Transverse colon (tissue), 4 donors: ENCODE results near the gene KRT1. TPM values are rescaled to one million over a fixed set of nuclear protein-coding genes. Genes with fewer than 3 reads are reported as not detected.

Source experiments
- DNase-seq: peaks from one replicate; pipeline ENCODE4 v3.0.0-alpha.2; 2019
- H3K27ac ChIP-seq, 4 donors: fragments of 200-600 bp; sonication (generic); 2 replicates each; pipeline ENCODE4 v1.5.1; 2016 to 2018; ENCODE audit warnings: inconsistent platforms in 4 of 4
- H3K27me3 ChIP-seq: fragments of 200-600 bp; sonication (generic); 2 replicates; pipeline ENCODE4 v1.5.1; 2017; ENCODE audit warnings: inconsistent platforms
- H3K36me3 ChIP-seq, 4 donors: fragments of 200-600 bp; sonication (generic); 2 replicates each; pipeline ENCODE4 v1.5.1; 2017 to 2019; ENCODE audit warnings: inconsistent platforms in 4 of 4
- H3K4me1 ChIP-seq, 4 donors: fragments of 200-600 bp; sonication (generic); 2 replicates each; pipeline ENCODE4 v1.5.1; 2017 to 2020; ENCODE audit warnings: inconsistent platforms in 4 of 4
- H3K4me3 ChIP-seq, 4 donors: fragments of 200-600 bp; sonication (generic); 1 replicate in 1 of 4; 2 replicates in 3 of 4; pipeline versions ENCODE4 v1.5.1 to v1.6.1; 2017 to 2019; ENCODE audit warnings: inconsistent platforms in 4 of 4
- H3K9me3 ChIP-seq, 2 donors: fragments of 200-600 bp; sonication (generic); 2 replicates each; pipeline ENCODE4 v1.5.1; 2017 to 2019; ENCODE audit warnings: inconsistent platforms in 2 of 2
- CTCF ChIP-seq, 5 experiments: fragments of 200-600 bp in 3 of 5; fragments of 450-650 bp in 2 of 5; sonication (generic) in 3 of 5; IDR thresholded peaks; 1 replicate in 2 of 5; 2 replicates in 3 of 5; pipeline ENCODE4 v1.5.1; 2016 to 2017; ENCODE audit warnings: antibody characterized with exemption in 5 of 5, inconsistent platforms in 3 of 5, mild to moderate bottlenecking in 2 of 5, moderate library complexity in 1 of 5
- EP300 ChIP-seq: sonication (generic); formaldehyde crosslinking; IDR thresholded peaks from one replicate; pipeline ENCODE4 v1.6.1; 2017; ENCODE audit warnings: antibody characterized with exemption, low read depth
- POLR2A ChIP-seq: fragments of 450-650 bp; IDR thresholded peaks from one replicate; pipeline ENCODE4 v1.6.1; 2016; ENCODE audit warnings: antibody characterized with exemption, mild to moderate bottlenecking, moderate library complexity
- POLR2AphosphoS5 ChIP-seq, 3 donors: sonication (generic); formaldehyde crosslinking; IDR thresholded peaks; one replicate each; pipeline ENCODE4 v1.6.1; 2016; ENCODE audit warnings: antibody characterized with exemption in 3 of 3
- WGBS, 2 donors: methylation state at CpG; one replicate each; pipeline ENCODE4 v1.1.5; 2018; ENCODE audit warnings: low coverage in 1 of 2; 5-methylcytosine and 5-hydroxymethylcytosine counted together
- in situ Hi-C, 4 donors: fragments of 200-750 bp; cut with MboI; loops; one replicate each; pipeline versions ENCODE4 v1.15.0 to v1.15.1; 2017; ENCODE audit warnings: low sequenced_read_pairs in 3 of 4, low pct_ligation_motif_present in 1 of 4, low pct_unique_long_range_greater_than_20kb in 1 of 4
- intact Hi-C: fragments of 100-400 bp; cut with DNase I; formaldehyde crosslinking; loops from one replicate; pipeline ENCODE4 v1.15.1; 2023; ENCODE audit warnings: low total_unique reads
- total RNA-seq, 4 donors: library from RNA; depleted of rRNA; stranded (reverse); fragments of >200 nt; gene quantifications; one replicate each; pipeline ENCODE4 v1.1.0, GENCODE V29; 2016

The KRT1 gene
- total RNA-seq, 4 donors from 2014 or later: not detected

- no peak for DNase-seq
- H3K27me3 ChIP-seq: peaks cover 13% of the 10 kb centered on the region
- in situ Hi-C loops: no loop called here
- no peak overlapping the region for H3K4me3 ChIP-seq
- WGBS, 2 donors: 85 to 97% methylated on average over 3 of the region's 3 CpGs
- H3K4me1 ChIP-seq: no peaks in the 10 kb centered on the region
- intact Hi-C loops: no loop called here
- no peaks in the 10 kb centered on the region for H3K9me3 ChIP-seq
- H3K36me3 ChIP-seq: no peaks in the 10 kb centered on the region
- H3K27ac ChIP-seq: no peak overlapping the region
- TF ChIP-seq POLR2AphosphoS5 (IDR thresholded peaks at IDR 0.05) (no peak), POLR2A (no peak), EP300 (no peak)
Measured at GRCh38 chr12:52661668-52662067, 18.5 kb downstream of the KRT1 start.

GRCh38 chr12:52660934-52661499 is 19.2 kb downstream of the KRT1 start:
- Histone ChIP-seq H3K27me3 (peaks cover 7% of the 10 kb centered on the region), H3K36me3 (no peaks in the 10 kb centered on the region), H3K27ac (no peak overlapping the region), H3K9me3 (no peaks in the 10 kb centered on the region), H3K4me1 (no peaks in the 10 kb centered on the region), H3K4me3 (no peak overlapping the region)
- intact Hi-C loops (no loop called here), in situ Hi-C loops (no loop called here)
- TF ChIP-seq POLR2AphosphoS5 (IDR thresholded peaks at IDR 0.05) (no peak), CTCF (IDR thresholded peaks at IDR 0.05) (no peak), POLR2A (no peak), EP300 (no peak)
- no peak for DNase-seq
- 70 to 72% methylated on average over 3 of the region's 3 CpGs for WGBS, 2 donors

- DNase-seq: no peak
- Histone ChIP-seq H3K36me3 (no peaks in the 10 kb centered on the region), H3K27ac (no peak overlapping the region), H3K4me3 (no peak overlapping the region), H3K27me3 (peaks cover 8% of the 10 kb centered on the region), H3K4me1 (no peaks in the 10 kb centered on the region), H3K9me3 (no peaks in the 10 kb centered on the region)
- intact Hi-C loops (no loop called here), in situ Hi-C loops (no loop called here)
- WGBS, 2 donors: 78% methylated on average over 4 of the region's 4 CpGs; no CpG with 5 or more reads in 1 of the 2 donors
- TF ChIP-seq CTCF (IDR thresholded peaks at IDR 0.05): no peak
- no peak for TF ChIP-seq EP300
- TF ChIP-seq POLR2A: no peak
- TF ChIP-seq POLR2AphosphoS5 (IDR thresholded peaks at IDR 0.05): no peak
Measured at GRCh38 chr12:52659951-52660350, 20.3 kb downstream of the KRT1 start.

- no peak overlapping the region for H3K4me3 ChIP-seq
- H3K27ac ChIP-seq: no peak overlapping the region
- WGBS, 2 donors: 60 to 67% methylated on average over 1 to 7 of the region's 7 CpGs
- H3K36me3 ChIP-seq: no peaks in the 10 kb centered on the region
- no peaks in the 10 kb centered on the region for H3K9me3 ChIP-seq
- no peak for DNase-seq
- H3K4me1 ChIP-seq: no peaks in the 10 kb centered on the region
- TF ChIP-seq EP300 (no peak), POLR2A (no peak), CTCF (IDR thresholded peaks at IDR 0.05) (no peak), POLR2AphosphoS5 (IDR thresholded peaks at IDR 0.05) (no peak)
- peaks cover 11% of the 10 kb centered on the region for H3K27me3 ChIP-seq
- intact Hi-C loops (no loop called here), in situ Hi-C loops (no loop called here)
Measured at GRCh38 chr12:52659395-52659794, 20.8 kb downstream of the KRT1 start.

- TF ChIP-seq CTCF (IDR thresholded peaks at IDR 0.05) (no peak), POLR2AphosphoS5 (IDR thresholded peaks at IDR 0.05) (no peak), POLR2A (no peak), EP300 (no peak)
- no peak for DNase-seq
- no peak overlapping the region for H3K27ac ChIP-seq
- no peaks in the 10 kb centered on the region for H3K9me3 ChIP-seq
- intact Hi-C loops: no loop called here
- 75 to 83% methylated on average over 1 to 4 of the region's 4 CpGs for WGBS, 2 donors
- in situ Hi-C loops: no loop called here
- no peak overlapping the region for H3K4me3 ChIP-seq
- H3K36me3 ChIP-seq: no peaks in the 10 kb centered on the region
- peaks cover 18% of the 10 kb centered on the region for H3K27me3 ChIP-seq
- no peaks in the 10 kb centered on the region for H3K4me1 ChIP-seq
Measured at GRCh38 chr12:52658196-52658595, 22.0 kb downstream of the KRT1 start.
